KMS-11 (cell line): ENCODE results near the gene ZG16.

Source experiments
- H2AFZ ChIP-seq: fragments of 200-600 bp; sonication (generic); 2 replicates; pipeline ENCODE4 v1.6.1; 2016; ENCODE audit warnings: antibody characterized with exemption, mixed run types, low read depth
- H3K27ac ChIP-seq: fragments of 200-600 bp; sonication (generic); 2 replicates; pipeline ENCODE4 v1.6.1; 2016; ENCODE audit warnings: mild to moderate bottlenecking, mixed run types
- H3K27me3 ChIP-seq: fragments of 200-600 bp; sonication (generic); 2 replicates; pipeline ENCODE4 v1.6.1; 2017; ENCODE audit warnings: mild to moderate bottlenecking, low read depth, mixed run types, moderate library complexity; ENCODE audit not compliant: insufficient read depth
- H3K36me3 ChIP-seq: fragments of 200-600 bp; sonication (generic); 2 replicates; pipeline ENCODE4 v1.6.1; 2017; ENCODE audit warnings: mild to moderate bottlenecking, mixed run types; ENCODE audit not compliant: insufficient read depth
- H3K4me1 ChIP-seq: fragments of 200-600 bp; sonication (generic); 2 replicates; pipeline ENCODE4 v1.6.1; 2016; ENCODE audit warnings: mild to moderate bottlenecking, low read depth, mixed run types; ENCODE audit not compliant: poor library complexity, severe bottlenecking
- H3K4me2 ChIP-seq: fragments of 200-600 bp; sonication (generic); 2 replicates; pipeline ENCODE4 v1.7.0; 2016; ENCODE audit warnings: mild to moderate bottlenecking, mixed run types
- H3K4me3 ChIP-seq: fragments of 200-600 bp; sonication (generic); IDR thresholded peaks from 2 replicates; pipeline ENCODE4 v1.6.1; 2017; ENCODE audit warnings: low read depth, low read length, mixed read lengths; ENCODE audit not compliant: insufficient read depth
- H3K79me2 ChIP-seq: fragments of 200-600 bp; sonication (generic); 2 replicates; pipeline ENCODE4 v1.6.1; 2016; ENCODE audit warnings: low read depth, mixed run types; ENCODE audit not compliant: insufficient read depth
- H3K9ac ChIP-seq: fragments of 200-600 bp; sonication (generic); 2 replicates; pipeline ENCODE4 v1.6.1; 2016; ENCODE audit warnings: mild to moderate bottlenecking, mixed run types
- H4K20me1 ChIP-seq: fragments of 200-600 bp; sonication (generic); 2 replicates; pipeline ENCODE4 v1.6.1; 2016; ENCODE audit warnings: mild to moderate bottlenecking, mixed run types; ENCODE audit not compliant: insufficient read depth
- CTCF ChIP-seq: fragments of 200-600 bp; sonication (generic); conservative IDR thresholded peaks from 2 replicates; pipeline ENCODE4 v1.6.1; 2017; ENCODE audit warnings: low read depth, mild to moderate bottlenecking, antibody characterized with exemption, low read length, moderate library complexity, mixed read lengths

Gene ZG16

GRCh38 chr16:29802416-29802935 is 24.4 kb downstream of the ZG16 start:
- peaks cover 3% of the 10 kb centered on the region; the same call in 1 of the 2 replicates for H3K79me2 ChIP-seq
- H3K4me3 ChIP-seq: no peak overlapping the region
- no peaks in the 10 kb centered on the region for H4K20me1 ChIP-seq
- no peak overlapping the region for H2AFZ ChIP-seq
- peaks cover 24% of the 10 kb centered on the region for H3K4me1 ChIP-seq
- H3K4me2 ChIP-seq: peak overlapping the region; percentile 39; the same call in 1 of the 2 replicates
- H3K9ac ChIP-seq: no peak overlapping the region
- peaks cover 18% of the 10 kb centered on the region; the same call in 1 of the 2 replicates for H3K36me3 ChIP-seq
- H3K27me3 ChIP-seq: no peaks in the 10 kb centered on the region
- 0 out of 2 replicates have a peak overlapping the region, but pooled peaks have one; percentile 11 for H3K27ac ChIP-seq
- TF ChIP-seq CTCF: no peak

- Histone ChIP-seq H3K9ac (peak overlapping the region; percentile 71; the same call in 1 of the 2 replicates), H3K36me3 (peaks cover 17% of the 10 kb centered on the region; the same call in 1 of the 2 replicates), H3K4me1 (peaks cover 29% of the 10 kb centered on the region), H2AFZ (no peak overlapping the region), H3K27me3 (no peaks in the 10 kb centered on the region), H3K4me3 (no peak overlapping the region), H3K79me2 (peaks cover 19% of the 10 kb centered on the region), H3K4me2 (peak overlapping the region; percentile 79), H3K27ac (peak overlapping the region; percentile 78), H4K20me1 (no peaks in the 10 kb centered on the region)
- TF ChIP-seq CTCF: no peak
These were observed 26.0 kb downstream of the ZG16 start for GRCh38 chr16:29804020-29804419.

GRCh38 chr16:29804455-29805231 is 26.6 kb downstream of the ZG16 start:
- Histone ChIP-seq H4K20me1 (no peaks in the 10 kb centered on the region), H3K4me1 (peaks cover 35% of the 10 kb centered on the region), H2AFZ (peak overlapping the region; percentile 39), H3K4me2 (peak overlapping the region; percentile 79), H3K79me2 (peaks cover 25% of the 10 kb centered on the region), H3K36me3 (peaks cover 13% of the 10 kb centered on the region; the same call in 1 of the 2 replicates), H3K27me3 (no peaks in the 10 kb centered on the region), H3K4me3 (peak overlapping the region; percentile 50), H3K9ac (peak overlapping the region; percentile 71), H3K27ac (peak overlapping the region; percentile 78)
- no peak for TF ChIP-seq CTCF

GRCh38 chr16:29805232-29806098 is 27.4 kb downstream of the ZG16 start:
- no peak for TF ChIP-seq CTCF
- H3K4me1 ChIP-seq: peaks cover 44% of the 10 kb centered on the region
- no peaks in the 10 kb centered on the region for H4K20me1 ChIP-seq
- peak overlapping the region; percentile 79 for H3K4me2 ChIP-seq
- H3K4me3 ChIP-seq: peak overlapping the region; percentile 50
- peak overlapping the region; percentile 39 for H2AFZ ChIP-seq
- H3K79me2 ChIP-seq: peaks cover 33% of the 10 kb centered on the region
- peak overlapping the region; percentile 71 for H3K9ac ChIP-seq
- H3K27ac ChIP-seq: peak overlapping the region; percentile 78
- H3K36me3 ChIP-seq: peaks cover 10% of the 10 kb centered on the region; the same call in 1 of the 2 replicates
- H3K27me3 ChIP-seq: no peaks in the 10 kb centered on the region
